Liver (tissue), 9 donors: ENCODE measurements around the gene CGGBP1. TPM values are rescaled to one million over a fixed set of nuclear protein-coding genes. Genes with fewer than 3 reads are reported as not detected.

Source experiments
- DNase-seq: peaks from one replicate; pipeline ENCODE4 v3.0.0-alpha.2; 2017; ENCODE audit warnings: low spot score
- H3K27ac ChIP-seq, 2 donors: one replicate each; pipeline ENCODE4 v1.7.0; 2013; ENCODE audit warnings: inconsistent platforms in 2 of 2, low read length in 2 of 2, control low read depth in 1 of 2, low read depth in 1 of 2, mild to moderate bottlenecking in 1 of 2
- H3K27me3 ChIP-seq, 4 donors: one replicate each; pipeline versions ENCODE4 v1.6.1 to v1.7.0; 2013; ENCODE audit warnings: low read length in 3 of 4, inconsistent platforms in 1 of 4, mild to moderate bottlenecking in 1 of 4, moderate library complexity in 1 of 4; ENCODE audit not compliant: control insufficient read depth in 4 of 4, insufficient read depth in 4 of 4
- H3K36me3 ChIP-seq, 4 donors: one replicate each; pipeline versions ENCODE4 v1.6.1 to v1.7.0; 2013; ENCODE audit warnings: low read length in 3 of 4, mild to moderate bottlenecking in 3 of 4, low read depth in 1 of 4, moderate library complexity in 1 of 4; ENCODE audit not compliant: control insufficient read depth in 4 of 4, insufficient read depth in 3 of 4
- H3K4me1 ChIP-seq, 4 donors: one replicate each; pipeline versions ENCODE4 v1.6.1 to v1.7.0; 2013; ENCODE audit warnings: low read length in 3 of 4, mild to moderate bottlenecking in 3 of 4, moderate library complexity in 1 of 4; ENCODE audit not compliant: control insufficient read depth in 4 of 4, insufficient read depth in 4 of 4
- H3K4me3 ChIP-seq, 3 donors: one replicate each; pipeline versions ENCODE4 v1.6.1 to v1.7.0; 2013; ENCODE audit warnings: low read length in 3 of 3, control low read depth in 1 of 3, low read depth in 1 of 3, mild to moderate bottlenecking in 1 of 3
- H3K9ac ChIP-seq, 2 donors: one replicate each; pipeline ENCODE4 v1.7.0; 2013; ENCODE audit warnings: low read length in 2 of 2, mild to moderate bottlenecking in 2 of 2, moderate library complexity in 2 of 2, control low read depth in 1 of 2, low read depth in 1 of 2
- H3K9me3 ChIP-seq, 4 donors: one replicate each; pipeline versions ENCODE4 v1.6.1 to v1.7.0; 2013; ENCODE audit warnings: low read length in 3 of 4; ENCODE audit not compliant: control insufficient read depth in 4 of 4
- EGR1 ChIP-seq, 2 donors: IDR thresholded peaks; 2 replicates each; pipeline ENCODE4 v1.6.1; 2016 to 2018; ENCODE audit warnings: antibody characterized with exemption in 2 of 2, low read depth in 2 of 2
- FOXA1 ChIP-seq: IDR thresholded peaks from 2 replicates; pipeline ENCODE4 v1.6.1; 2016; ENCODE audit warnings: antibody characterized with exemption
- FOXA2 ChIP-seq: IDR thresholded peaks from 2 replicates; pipeline ENCODE4 v1.6.1; 2016; ENCODE audit warnings: antibody characterized with exemption
- HNF4A ChIP-seq, 2 donors: conservative IDR thresholded peaks; 2 replicates each; pipeline ENCODE4 v1.6.1; 2016; ENCODE audit warnings: antibody characterized with exemption in 2 of 2, mild to moderate bottlenecking in 2 of 2
- HNF4G ChIP-seq: IDR thresholded peaks from 2 replicates; pipeline ENCODE4 v1.6.1; 2016; ENCODE audit warnings: antibody characterized with exemption
- JUND ChIP-seq, 2 donors: IDR thresholded peaks; 2 replicates each; pipeline ENCODE4 v1.6.1; 2016; ENCODE audit warnings: antibody characterized with exemption in 2 of 2
- NR2F2 ChIP-seq: IDR thresholded peaks from 2 replicates; pipeline ENCODE4 v1.6.1; 2016; ENCODE audit warnings: antibody characterized with exemption
- RAD21 ChIP-seq, 2 donors: IDR thresholded peaks; 2 replicates each; pipeline ENCODE4 v1.6.1; 2016; ENCODE audit warnings: antibody characterized with exemption in 2 of 2, mild to moderate bottlenecking in 2 of 2
- TAF1 ChIP-seq: conservative IDR thresholded peaks from 2 replicates; pipeline ENCODE4 v1.6.1; 2016; ENCODE audit warnings: antibody characterized with exemption, mild to moderate bottlenecking
- YY1 ChIP-seq: IDR thresholded peaks from 2 replicates; pipeline ENCODE4 v1.6.1; 2016; ENCODE audit warnings: antibody characterized with exemption, mild to moderate bottlenecking
- ZBTB33 ChIP-seq: IDR thresholded peaks from 2 replicates; pipeline ENCODE4 v1.6.1; 2016; ENCODE audit warnings: antibody characterized with exemption
- WGBS: extraction: QIAGEN DNeasy Blood & Tissue Kit; methylation state at CpG from one replicate; pipeline ENCODE4 v1.1.7; 2013; 5-methylcytosine and 5-hydroxymethylcytosine counted together
- polyA plus RNA-seq, 2 donors: library from polyadenylated mRNA; stranded (reverse) in 1 of 2; unstranded in 1 of 2; fragments of 200-250 nt in 1 of 2; fragments of >200 nt in 1 of 2; fragmentation: Nextera tagmentation in 1 of 2; extraction: Ambion mirVana in 1 of 2; gene quantifications; one replicate each; pipeline versions ENCODE4 v1.2.1 to v1.2.3, GENCODE V29; 2013 to 2015
- total RNA-seq, 2 donors: library from RNA; depleted of rRNA; stranded (reverse); fragments of >200 nt; gene quantifications; one replicate each; pipeline ENCODE4 v1.2.3, GENCODE V29; 2014
- TF ChIP-seq, protein P1 (sequence below): IDR thresholded peaks from 2 replicates; pipeline ENCODE4 v1.6.1; 2016; ENCODE audit warnings: antibody characterized with exemption, mild to moderate bottlenecking
- donor health status: healthy.
- donor health status: healthy.
- donor health status: healthy.
- donor health status: healthy.
- donor health status: healthy.

The CGGBP1 gene
- total and polyA plus RNA-seq, 4 donors, result 13.6 to 46.4 (median 35.8) TPM

DNA sequence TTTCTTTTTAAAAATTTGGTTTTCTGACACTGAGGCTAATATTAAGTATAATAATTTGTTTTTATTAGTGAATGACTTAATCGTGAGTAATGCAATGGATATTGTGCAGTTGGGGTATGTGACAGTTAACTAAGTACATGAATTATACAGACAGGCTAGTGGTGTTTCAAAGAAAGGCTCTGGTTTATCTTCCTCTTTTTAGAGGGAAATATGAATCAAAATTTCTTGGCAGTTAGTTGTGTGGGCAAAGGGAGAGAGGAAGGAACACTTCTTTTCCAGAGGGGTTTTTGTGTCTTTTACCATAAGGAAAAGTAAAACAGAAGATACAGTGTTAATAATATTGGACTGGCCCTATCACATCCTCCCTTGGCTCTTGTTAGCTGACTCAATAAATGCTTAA, 2.9 kb upstream of the CGGBP1 start:
- Histone ChIP-seq H3K36me3 (no peaks in the 10 kb centered on the region), H3K9me3 (no peaks in the 10 kb centered on the region), H3K9ac (no peak overlapping the region), H3K27me3 (no peaks in the 10 kb centered on the region), H3K27ac (no peak overlapping the region), H3K4me3 (no peak overlapping the region), H3K4me1 (peaks cover 0 to 34% (median 24%) of the 10 kb centered on the region in 4 donors)
- WGBS, result 53% methylated on average over 1 of the region's 1 CpG
- TF ChIP-seq JUND (IDR thresholded peaks at IDR 0.05), result no peak
- DNase-seq, result no peak

DNA sequence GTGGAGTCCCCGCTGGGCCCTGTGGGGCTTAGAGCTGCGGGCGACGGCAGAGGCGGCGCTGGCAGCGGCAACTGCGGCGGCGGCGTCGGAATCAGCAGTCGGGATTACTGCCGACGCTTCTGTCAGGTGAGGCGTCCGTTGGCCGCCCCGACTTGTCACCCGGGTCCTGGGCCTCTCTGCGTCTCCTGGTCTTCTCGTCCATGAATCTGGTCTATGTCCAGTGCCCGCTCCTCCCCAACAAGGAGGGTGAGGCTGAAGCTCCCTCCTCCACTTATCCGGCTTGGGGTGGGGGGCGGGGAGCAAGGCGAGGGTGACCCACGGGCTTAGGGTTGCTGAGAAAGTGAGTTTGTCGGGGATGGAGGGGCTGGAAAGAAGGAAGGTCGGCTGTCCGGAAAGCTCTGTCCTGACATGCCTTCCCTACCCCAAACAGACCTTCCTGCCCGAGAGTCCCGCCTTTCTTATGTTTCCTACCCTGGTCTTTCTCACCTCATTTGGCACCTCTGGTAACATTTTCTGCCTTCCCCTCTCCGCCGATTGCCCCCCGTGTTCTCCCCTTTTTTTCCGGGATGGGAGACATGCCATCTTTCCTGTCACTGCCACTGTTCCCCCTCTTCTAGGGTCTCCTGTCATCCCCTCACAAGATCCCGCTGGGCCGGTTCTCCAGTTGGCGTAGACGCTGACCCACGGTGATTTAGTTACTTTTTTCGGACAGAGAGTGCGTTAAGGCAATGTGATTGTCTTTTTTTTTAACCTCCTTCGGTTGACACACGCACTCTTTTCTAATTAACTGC, 770 bp upstream of the CGGBP1 start:
- DNase-seq, result peak; percentile 41
- Histone ChIP-seq H3K27ac (peak overlapping the region; percentile 93 to 94), H3K27me3 (no peaks in the 10 kb centered on the region), H3K9ac (peak overlapping the region; percentile 40 to 83), H3K4me3 (peak overlapping the region; percentile 78 to 92 (median 86)), H3K9me3 (no peaks in the 10 kb centered on the region), H3K4me1 (peaks cover 0 to 34% (median 24%) of the 10 kb centered on the region in 4 donors), H3K36me3 (peaks cover 5 to 13% (median 7%) of the 10 kb centered on the region in 4 donors)
- WGBS, result under 1% methylated on average over 45 of the region's 45 CpGs
- TF ChIP-seq FOXA2, result no peak
- peak; percentile 2 for TF ChIP-seq YY1

- peaks cover 0 to 34% (median 24%) of the 10 kb centered on the region in 4 donors for H3K4me1 ChIP-seq
- TF ChIP-seq, protein P1, sequence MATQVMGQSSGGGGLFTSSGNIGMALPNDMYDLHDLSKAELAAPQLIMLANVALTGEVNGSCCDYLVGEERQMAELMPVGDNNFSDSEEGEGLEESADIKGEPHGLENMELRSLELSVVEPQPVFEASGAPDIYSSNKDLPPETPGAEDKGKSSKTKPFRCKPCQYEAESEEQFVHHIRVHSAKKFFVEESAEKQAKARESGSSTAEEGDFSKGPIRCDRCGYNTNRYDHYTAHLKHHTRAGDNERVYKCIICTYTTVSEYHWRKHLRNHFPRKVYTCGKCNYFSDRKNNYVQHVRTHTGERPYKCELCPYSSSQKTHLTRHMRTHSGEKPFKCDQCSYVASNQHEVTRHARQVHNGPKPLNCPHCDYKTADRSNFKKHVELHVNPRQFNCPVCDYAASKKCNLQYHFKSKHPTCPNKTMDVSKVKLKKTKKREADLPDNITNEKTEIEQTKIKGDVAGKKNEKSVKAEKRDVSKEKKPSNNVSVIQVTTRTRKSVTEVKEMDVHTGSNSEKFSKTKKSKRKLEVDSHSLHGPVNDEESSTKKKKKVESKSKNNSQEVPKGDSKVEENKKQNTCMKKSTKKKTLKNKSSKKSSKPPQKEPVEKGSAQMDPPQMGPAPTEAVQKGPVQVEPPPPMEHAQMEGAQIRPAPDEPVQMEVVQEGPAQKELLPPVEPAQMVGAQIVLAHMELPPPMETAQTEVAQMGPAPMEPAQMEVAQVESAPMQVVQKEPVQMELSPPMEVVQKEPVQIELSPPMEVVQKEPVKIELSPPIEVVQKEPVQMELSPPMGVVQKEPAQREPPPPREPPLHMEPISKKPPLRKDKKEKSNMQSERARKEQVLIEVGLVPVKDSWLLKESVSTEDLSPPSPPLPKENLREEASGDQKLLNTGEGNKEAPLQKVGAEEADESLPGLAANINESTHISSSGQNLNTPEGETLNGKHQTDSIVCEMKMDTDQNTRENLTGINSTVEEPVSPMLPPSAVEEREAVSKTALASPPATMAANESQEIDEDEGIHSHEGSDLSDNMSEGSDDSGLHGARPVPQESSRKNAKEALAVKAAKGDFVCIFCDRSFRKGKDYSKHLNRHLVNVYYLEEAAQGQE, result no peak
- TF ChIP-seq HNF4G (no peak), FOXA1 (no peak), YY1 (no peak)
- under 1% methylated on average over 24 of the region's 24 CpGs for WGBS
- H3K27ac ChIP-seq, result peak overlapping the region; percentile 88 to 94
- H3K9me3 ChIP-seq, result no peaks in the 10 kb centered on the region
- peak overlapping the region; percentile 66 to 76 for H3K9ac ChIP-seq
- DNase-seq, result no peak
- peak overlapping the region; percentile 82 to 84 (median 83) for H3K4me3 ChIP-seq
- peaks cover 5 to 13% (median 7%) of the 10 kb centered on the region in 4 donors for H3K36me3 ChIP-seq
- no peaks in the 10 kb centered on the region for H3K27me3 ChIP-seq
Measured at GRCh38 chr3:88058306-88058580, 562 bp downstream of the CGGBP1 start.

- Histone ChIP-seq H3K9me3 (no peaks in the 10 kb centered on the region), H3K27me3 (no peaks in the 10 kb centered on the region), H3K4me1 (peaks cover 0 to 31% (median 24%) of the 10 kb centered on the region in 4 donors), H3K9ac (peak overlapping the region; percentile 66 to 76), H3K27ac (peak overlapping the region; percentile 88 to 94), H3K36me3 (peaks cover 5 to 13% (median 7%) of the 10 kb centered on the region in 4 donors), H3K4me3 (peak overlapping the region; percentile 82 to 84 (median 83))
- 13% methylated on average over 16 of the region's 16 CpGs for WGBS
- DNase-seq, result no peak
- no peak for TF ChIP-seq FOXA1
- TF ChIP-seq TAF1, result no peak
- TF ChIP-seq NR2F2, result no peak
- TF ChIP-seq JUND (IDR thresholded peaks at IDR 0.05), result no peak
- peak; percentile 11 for TF ChIP-seq YY1
- no peak for TF ChIP-seq ZBTB33
- peak in 1 of 2 donors; percentile 19 for TF ChIP-seq RAD21 (IDR thresholded peaks at IDR 0.05)
- TF ChIP-seq FOXA2, result no peak
- TF ChIP-seq, protein P1, result no peak
- no peak for TF ChIP-seq HNF4A (conservative IDR thresholded peaks at IDR 0.05)
- no peak for TF ChIP-seq EGR1 (IDR thresholded peaks at IDR 0.05; ENCODE audit: low read depth in 2 of 2)
- TF ChIP-seq HNF4G, result no peak
Measured at GRCh38 chr3:88057630-88058305, 1.0 kb downstream of the CGGBP1 start.
